HEK293 (cell line): ENCODE results near the gene FAM78B.
A peak's percentile ranks its signal among the peaks of the same experiment; 100 is the strongest.

Experiments
- CTCF ChIA-PET: fragments of 350-600 bp; formaldehyde crosslinking; extraction: SDS; loops from one replicate; lab custom pipeline; 2021; ENCODE audit warnings: antibody characterized with exemption; lab: Yijun Ruan, JAX
- POLR2A ChIA-PET: fragments of 300-600 bp; formaldehyde crosslinking; extraction: SDS; loops from one replicate; lab custom pipeline; 2020; ENCODE audit warnings: antibody characterized with exemption, inconsistent platforms; lab: Yijun Ruan, JAX
- H3K27ac ChIP-seq: fragments of 200-500 bp; sonication (Bioruptor generic); 2 replicates; pipeline ENCODE4 v1.5.1; 2014; ENCODE audit warnings: low read depth, low read length, control low read depth, inconsistent platforms; ENCODE audit errors: extremely low read depth
- H3K36me3 ChIP-seq, 2 experiments: fragments of 200-500 bp in 1 of 2; sonication (Bioruptor generic) in 1 of 2; 1 replicate in 1 of 2; 2 replicates in 1 of 2; pipeline ENCODE4 v1.5.1; 2014 to 2017; ENCODE audit warnings: inconsistent platforms in 2 of 2, low read length in 2 of 2; ENCODE audit not compliant: control insufficient read depth in 2 of 2, insufficient read depth in 1 of 2
- H3K4me1 ChIP-seq: fragments of 200-500 bp; sonication (Bioruptor generic); 2 replicates; pipeline ENCODE4 v1.5.1; 2014; ENCODE audit warnings: mild to moderate bottlenecking, low read length, inconsistent platforms; ENCODE audit not compliant: control insufficient read depth, insufficient read depth
- H3K4me3 ChIP-seq: 2 replicates; pipeline ENCODE4 v1.5.1; 2011; ENCODE audit warnings: low read depth, mild to moderate bottlenecking, control low read depth, low read length, moderate library complexity
- H3K9me3 ChIP-seq: fragments of 200-500 bp; sonication (Bioruptor generic); 2 replicates; pipeline ENCODE4 v1.5.1; 2014; ENCODE audit warnings: low read depth, low read length, inconsistent platforms; ENCODE audit not compliant: control insufficient read depth, insufficient read depth
- KLF16 ChIP-seq: fragments of 450-650 bp; formaldehyde crosslinking; IDR thresholded peaks from 2 replicates; pipeline ENCODE4 v1.5.1; 2017; ENCODE audit warnings: missing biosample characterization, missing genetic modification characterization
- MZF1 ChIP-seq: fragments of 450-650 bp; formaldehyde crosslinking; IDR thresholded peaks from 2 replicates; pipeline ENCODE4 v1.5.1; 2017; ENCODE audit warnings: missing biosample characterization, missing genetic modification characterization, borderline replicate concordance
- OVOL3 ChIP-seq: fragments of 450-650 bp; formaldehyde crosslinking; IDR thresholded peaks from 2 replicates; pipeline ENCODE4 v1.5.1; 2016; ENCODE audit warnings: missing biosample characterization, missing genetic modification characterization
- SCRT2 ChIP-seq: fragments of 450-650 bp; formaldehyde crosslinking; IDR thresholded peaks from 2 replicates; pipeline ENCODE4 v1.5.1; 2016; ENCODE audit warnings: missing biosample characterization, missing genetic modification characterization
- SP7 ChIP-seq: fragments of 450-650 bp; formaldehyde crosslinking; IDR thresholded peaks from 2 replicates; pipeline ENCODE4 v1.5.1; 2016; ENCODE audit warnings: missing biosample characterization, missing genetic modification characterization
- ZBTB17 ChIP-seq: fragments of 450-650 bp; formaldehyde crosslinking; IDR thresholded peaks from 2 replicates; pipeline ENCODE4 v1.5.1; 2016; ENCODE audit warnings: missing biosample characterization, missing genetic modification characterization
- ZIC2 ChIP-seq: fragments of 450-650 bp; formaldehyde crosslinking; IDR thresholded peaks from 2 replicates; pipeline ENCODE4 v1.5.1; 2016; ENCODE audit warnings: missing biosample characterization, missing genetic modification characterization
- ZNF155 ChIP-seq: fragments of 450-650 bp; formaldehyde crosslinking; IDR thresholded peaks from 2 replicates; pipeline ENCODE4 v1.5.1; 2016; ENCODE audit warnings: missing biosample characterization, missing genetic modification characterization
- ZNF175 ChIP-seq: fragments of 450-650 bp; formaldehyde crosslinking; IDR thresholded peaks from 2 replicates; pipeline ENCODE4 v1.5.1; 2016; ENCODE audit warnings: missing biosample characterization, missing genetic modification characterization
- ZNF2 ChIP-seq: fragments of 450-650 bp; formaldehyde crosslinking; IDR thresholded peaks from 2 replicates; pipeline ENCODE4 v1.5.1; 2016; ENCODE audit warnings: missing biosample characterization, missing genetic modification characterization
- ZNF214 ChIP-seq: fragments of 450-650 bp; formaldehyde crosslinking; IDR thresholded peaks from 2 replicates; pipeline ENCODE4 v1.5.1; 2017; ENCODE audit warnings: missing biosample characterization, mild to moderate bottlenecking, missing genetic modification characterization, borderline replicate concordance
- ZNF223 ChIP-seq: fragments of 450-650 bp; formaldehyde crosslinking; IDR thresholded peaks from 2 replicates; pipeline ENCODE4 v1.5.1; 2016; ENCODE audit warnings: missing biosample characterization, missing genetic modification characterization
- ZNF23 ChIP-seq: fragments of 450-650 bp; formaldehyde crosslinking; IDR thresholded peaks from 2 replicates; pipeline ENCODE4 v1.5.1; 2016; ENCODE audit warnings: missing biosample characterization, missing genetic modification characterization, borderline replicate concordance
- ZNF302 ChIP-seq: fragments of 450-650 bp; formaldehyde crosslinking; IDR thresholded peaks from 2 replicates; pipeline ENCODE4 v1.5.1; 2016; ENCODE audit warnings: missing biosample characterization, missing genetic modification characterization, low read depth
- ZNF558 ChIP-seq: fragments of 450-650 bp; formaldehyde crosslinking; IDR thresholded peaks from 2 replicates; pipeline ENCODE4 v1.5.1; 2016; ENCODE audit warnings: missing biosample characterization, missing genetic modification characterization
- ZNF585B ChIP-seq: fragments of 450-650 bp; formaldehyde crosslinking; IDR thresholded peaks from 2 replicates; pipeline ENCODE4 v1.5.1; 2016; ENCODE audit warnings: missing biosample characterization, missing genetic modification characterization
- ZNF621 ChIP-seq: fragments of 450-650 bp; formaldehyde crosslinking; IDR thresholded peaks from 2 replicates; pipeline ENCODE4 v1.5.1; 2017; ENCODE audit warnings: missing biosample characterization, missing genetic modification characterization
- ZNF785 ChIP-seq: fragments of 450-650 bp; formaldehyde crosslinking; IDR thresholded peaks from 2 replicates; pipeline ENCODE4 v1.5.1; 2016; ENCODE audit warnings: missing biosample characterization, missing genetic modification characterization
- ZSCAN16 ChIP-seq: fragments of 450-650 bp; formaldehyde crosslinking; IDR thresholded peaks from 2 replicates; pipeline ENCODE4 v1.5.1; 2016; ENCODE audit warnings: missing biosample characterization, missing genetic modification characterization
- TF ChIP-seq, protein P1 (sequence below): fragments of 450-650 bp; formaldehyde crosslinking; IDR thresholded peaks from 2 replicates; pipeline ENCODE4 v1.5.1; 2016; ENCODE audit warnings: missing biosample characterization, missing genetic modification characterization
- TF ChIP-seq, protein P2 (sequence below): fragments of 450-650 bp; formaldehyde crosslinking; IDR thresholded peaks from 2 replicates; pipeline ENCODE4 v1.5.1; 2016; ENCODE audit warnings: missing biosample characterization, missing genetic modification characterization

FAM78B gene

DNA sequence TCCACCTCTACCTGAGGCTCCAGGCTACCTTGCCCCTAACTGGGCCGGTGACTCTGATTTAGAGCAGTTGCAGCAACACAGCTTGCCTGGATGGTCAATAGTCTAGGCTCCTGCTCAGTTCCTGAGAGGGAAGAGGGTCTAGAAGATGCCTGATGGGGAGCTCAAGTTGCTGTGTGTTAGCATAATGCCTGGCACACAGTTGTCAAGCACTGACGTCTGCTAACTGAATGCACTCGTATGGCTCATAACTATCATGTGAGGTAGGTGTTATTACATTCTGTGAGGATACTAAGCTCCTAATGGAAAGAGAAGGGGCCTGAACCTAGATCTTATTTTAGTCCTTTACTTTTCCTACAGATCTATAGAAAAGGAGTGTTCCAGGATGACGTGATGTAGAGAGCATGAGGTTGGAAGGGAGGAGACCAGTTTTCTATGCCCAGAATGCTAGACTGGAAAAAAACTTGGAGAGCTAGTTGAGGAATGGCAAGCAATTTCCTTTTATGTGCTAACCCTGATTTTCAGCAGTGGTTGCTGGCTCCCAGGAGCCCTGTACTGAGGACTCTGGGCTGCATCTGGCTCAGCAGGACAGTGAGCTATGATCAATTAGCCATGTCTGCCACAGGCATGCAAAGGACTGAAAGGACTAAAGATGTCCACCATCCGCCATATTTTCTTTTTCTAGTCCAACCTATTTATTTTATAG is 30.0 kb downstream of the FAM78B start:
- CTCF ChIA-PET, result interaction anchor here (0.6 to 1.1 kb wide), 2 partner anchors 128 to 342 kb away, joined by 3 read pairs; no protein-coding TSS in a partner anchor
- POLR2A ChIA-PET, result no interaction called here
- Histone ChIP-seq H3K4me3 (no peak overlapping the region), H3K9me3 (no peaks in the 10 kb centered on the region), H3K4me1 (no peaks in the 10 kb centered on the region), H3K36me3 (no peaks in the 10 kb centered on the region), H3K27ac (no peak overlapping the region)
- TF ChIP-seq ZBTB17 (tag by site-specific recombination), result peak; percentile 75
- TF ChIP-seq ZNF223 (tag by site-specific recombination), result no peak
- TF ChIP-seq ZNF302 (tag by site-specific recombination), result no peak

DNA sequence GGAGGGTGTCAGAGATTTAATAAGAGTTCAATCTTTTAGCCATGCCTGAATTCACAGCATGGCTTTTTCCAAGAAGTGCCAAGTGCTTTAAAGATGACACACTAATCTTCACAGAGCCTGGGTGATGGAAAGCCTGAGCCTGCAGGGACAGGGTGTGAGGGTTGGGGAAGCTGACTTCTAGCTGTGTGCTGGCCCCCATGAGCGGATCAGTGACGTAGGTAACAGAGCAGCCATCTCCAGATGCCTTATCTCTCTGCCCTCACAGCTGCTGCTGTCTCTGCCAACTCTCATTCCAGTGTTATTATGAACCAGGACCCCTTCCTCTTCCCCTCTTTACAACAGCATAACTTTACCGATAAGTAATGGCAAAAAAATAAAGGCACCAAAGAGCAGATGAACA is 30.6 kb downstream of the FAM78B start:
- TF ChIP-seq ZNF175, result no peak
- TF ChIP-seq ZNF155 (tag by site-specific recombination), result no peak
- TF ChIP-seq ZNF302 (tag by site-specific recombination), result no peak
- no peak for TF ChIP-seq ZNF621 (tag by site-specific recombination)
- TF ChIP-seq, protein P1, sequence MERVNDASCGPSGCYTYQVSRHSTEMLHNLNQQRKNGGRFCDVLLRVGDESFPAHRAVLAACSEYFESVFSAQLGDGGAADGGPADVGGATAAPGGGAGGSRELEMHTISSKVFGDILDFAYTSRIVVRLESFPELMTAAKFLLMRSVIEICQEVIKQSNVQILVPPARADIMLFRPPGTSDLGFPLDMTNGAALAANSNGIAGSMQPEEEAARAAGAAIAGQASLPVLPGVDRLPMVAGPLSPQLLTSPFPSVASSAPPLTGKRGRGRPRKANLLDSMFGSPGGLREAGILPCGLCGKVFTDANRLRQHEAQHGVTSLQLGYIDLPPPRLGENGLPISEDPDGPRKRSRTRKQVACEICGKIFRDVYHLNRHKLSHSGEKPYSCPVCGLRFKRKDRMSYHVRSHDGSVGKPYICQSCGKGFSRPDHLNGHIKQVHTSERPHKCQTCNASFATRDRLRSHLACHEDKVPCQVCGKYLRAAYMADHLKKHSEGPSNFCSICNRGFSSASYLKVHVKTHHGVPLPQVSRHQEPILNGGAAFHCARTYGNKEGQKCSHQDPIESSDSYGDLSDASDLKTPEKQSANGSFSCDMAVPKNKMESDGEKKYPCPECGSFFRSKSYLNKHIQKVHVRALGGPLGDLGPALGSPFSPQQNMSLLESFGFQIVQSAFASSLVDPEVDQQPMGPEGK (tag by site-specific recombination), result no peak
- TF ChIP-seq ZNF558, result no peak
- TF ChIP-seq OVOL3 (tag by site-specific recombination), result no peak
- TF ChIP-seq ZIC2 (tag by site-specific recombination), result no peak
- no peak for TF ChIP-seq MZF1 (tag by site-specific recombination)
- TF ChIP-seq ZNF785, result no peak
- TF ChIP-seq ZNF23 (tag by site-specific recombination), result no peak
- TF ChIP-seq ZSCAN16 (tag by site-specific recombination), result no peak
- Histone ChIP-seq H3K4me1 (no peaks in the 10 kb centered on the region), H3K9me3 (no peaks in the 10 kb centered on the region), H3K36me3 (no peaks in the 10 kb centered on the region), H3K27ac (no peak overlapping the region), H3K4me3 (no peak overlapping the region)
- ChIA-PET POLR2A (no interaction called here), CTCF (no interaction called here)

DNA sequence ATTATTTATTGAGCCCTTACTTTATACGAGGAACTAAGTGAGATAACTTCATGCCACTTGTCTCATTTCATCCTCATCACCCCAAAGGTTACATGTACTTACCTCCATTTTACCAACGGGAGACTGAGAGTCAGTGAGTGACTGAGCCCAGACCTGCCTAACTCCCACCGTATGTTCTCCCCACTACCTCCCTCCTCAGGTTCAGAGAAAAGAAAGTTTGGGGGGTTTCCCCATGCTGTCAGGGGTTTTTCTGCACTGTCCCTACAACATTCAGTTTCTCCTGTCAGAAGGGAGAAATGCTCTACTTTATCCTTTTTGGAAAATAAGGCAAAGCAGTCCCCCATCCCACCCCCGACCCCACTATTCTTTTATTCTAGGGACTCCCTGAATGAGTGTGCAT is 32.9 kb downstream of the FAM78B start:
- TF ChIP-seq ZNF214 (tag by site-specific recombination) (no peak), ZNF2 (no peak), OVOL3 (tag by site-specific recombination) (no peak), ZNF302 (tag by site-specific recombination) (no peak), SP7 (tag by site-specific recombination) (no peak), ZNF585B (no peak), KLF16 (tag by site-specific recombination) (no peak), SCRT2 (tag by site-specific recombination) (no peak)
- TF ChIP-seq, protein P2, sequence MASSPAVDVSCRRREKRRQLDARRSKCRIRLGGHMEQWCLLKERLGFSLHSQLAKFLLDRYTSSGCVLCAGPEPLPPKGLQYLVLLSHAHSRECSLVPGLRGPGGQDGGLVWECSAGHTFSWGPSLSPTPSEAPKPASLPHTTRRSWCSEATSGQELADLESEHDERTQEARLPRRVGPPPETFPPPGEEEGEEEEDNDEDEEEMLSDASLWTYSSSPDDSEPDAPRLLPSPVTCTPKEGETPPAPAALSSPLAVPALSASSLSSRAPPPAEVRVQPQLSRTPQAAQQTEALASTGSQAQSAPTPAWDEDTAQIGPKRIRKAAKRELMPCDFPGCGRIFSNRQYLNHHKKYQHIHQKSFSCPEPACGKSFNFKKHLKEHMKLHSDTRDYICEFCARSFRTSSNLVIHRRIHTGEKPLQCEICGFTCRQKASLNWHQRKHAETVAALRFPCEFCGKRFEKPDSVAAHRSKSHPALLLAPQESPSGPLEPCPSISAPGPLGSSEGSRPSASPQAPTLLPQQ, result no peak
- Histone ChIP-seq H3K36me3 (no peaks in the 10 kb centered on the region), H3K27ac (no peak overlapping the region), H3K4me3 (no peak overlapping the region), H3K9me3 (no peaks in the 10 kb centered on the region), H3K4me1 (no peaks in the 10 kb centered on the region)
- ChIA-PET POLR2A (no interaction called here), CTCF (no interaction called here)
